OCI-LY7 (cell line): Measurements from ENCODE around the gene PC.

Experiments
- CTCF ChIP-seq: fragments of 200-600 bp; sonication (generic); conservative IDR thresholded peaks from 2 replicates; pipeline ENCODE4 v1.5.1; 2014; ENCODE audit warnings: mild to moderate bottlenecking, antibody characterized with exemption, low read length, moderate library complexity, mixed read lengths
- EZH2phosphoT487 ChIP-seq: fragments of 200-600 bp; sonication (generic); IDR thresholded peaks from 2 replicates; pipeline ENCODE4 v1.6.1; 2018; ENCODE audit warnings: low read depth, borderline replicate concordance, mild to moderate bottlenecking, mixed run types, antibody characterized with exemption, low read length, moderate library complexity, mixed read lengths

- TF ChIP-seq CTCF, result no peak
- no peak for TF ChIP-seq EZH2phosphoT487
Observed at GRCh38 chr11:66857927-66858185, 100.3 kb downstream of the PC start.
